NCI-H446 (cell line): Measurements from ENCODE around the gene TREM2.

Experiments used
- DNase-seq, 2 experiments: peaks; one replicate each; lab custom pipeline; 2025; lab: John Stamatoyannopoulos, UW

The TREM2 gene

GRCh38 chr6:41182069-41183034, 19.4 kb upstream of the TREM2 start:
- peak; percentile 22 to 63 for DNase-seq

- DNase-seq = no peak
These were observed 18.6 kb upstream of the TREM2 start for GRCh38 chr6:41181566-41181965.

GRCh38 chr6:41179163-41179562, 16.2 kb upstream of the TREM2 start:
- DNase-seq = no peak

- DNase-seq = no peak
These were observed 14.8 kb upstream of the TREM2 start for GRCh38 chr6:41177695-41178094.

- no peak for DNase-seq
These were observed 14.4 kb upstream of the TREM2 start for GRCh38 chr6:41177287-41177686.

- no peak for DNase-seq
These were observed 13.3 kb upstream of the TREM2 start for GRCh38 chr6:41176189-41176588.

- DNase-seq = no peak
These were observed 12.2 kb upstream of the TREM2 start for GRCh38 chr6:41175084-41175483.

- DNase-seq = no peak
These were observed 11.7 kb upstream of the TREM2 start for GRCh38 chr6:41174610-41175009.

- DNase-seq = no peak
These were observed 9.0 kb upstream of the TREM2 start for GRCh38 chr6:41171908-41172307.

GRCh38 chr6:41170547-41171160, 7.7 kb upstream of the TREM2 start:
- DNase-seq = no peak

GRCh38 chr6:41167173-41167963, 4.5 kb upstream of the TREM2 start:
- no peak for DNase-seq

- DNase-seq = no peak
These were observed 1.7 kb upstream of the TREM2 start for GRCh38 chr6:41164551-41165120.

GRCh38 chr6:41163419-41163717, 452 bp upstream of the TREM2 start:
- DNase-seq = no peak

GRCh38 chr6:41161851-41162552, 914 bp downstream of the TREM2 start:
- DNase-seq = no peak

GRCh38 chr6:41161380-41161779, 1.5 kb downstream of the TREM2 start:
- no peak for DNase-seq

- DNase-seq = no peak
These were observed 2.0 kb downstream of the TREM2 start for GRCh38 chr6:41160933-41161332.

- DNase-seq = peak in 1 of 2 experiments; percentile 22
These were observed 3.4 kb downstream of the TREM2 start for GRCh38 chr6:41159415-41160082.

- DNase-seq = no peak
These were observed 5.6 kb downstream of the TREM2 start for GRCh38 chr6:41157323-41157722.

- no peak for DNase-seq
These were observed 6.1 kb downstream of the TREM2 start for GRCh38 chr6:41156771-41157170.

- DNase-seq = no peak
These were observed 6.9 kb downstream of the TREM2 start for GRCh38 chr6:41156001-41156400.

- DNase-seq = no peak
These were observed 7.6 kb downstream of the TREM2 start for GRCh38 chr6:41155132-41155805.
